ENCODE data around the gene SHC4.
"Not testable (repeated sequence)": the region's sequence is repeated elsewhere in the genome, so short reads cannot be mapped to it uniquely, and the experiment has no call there.

Gene SHC4

DNA sequence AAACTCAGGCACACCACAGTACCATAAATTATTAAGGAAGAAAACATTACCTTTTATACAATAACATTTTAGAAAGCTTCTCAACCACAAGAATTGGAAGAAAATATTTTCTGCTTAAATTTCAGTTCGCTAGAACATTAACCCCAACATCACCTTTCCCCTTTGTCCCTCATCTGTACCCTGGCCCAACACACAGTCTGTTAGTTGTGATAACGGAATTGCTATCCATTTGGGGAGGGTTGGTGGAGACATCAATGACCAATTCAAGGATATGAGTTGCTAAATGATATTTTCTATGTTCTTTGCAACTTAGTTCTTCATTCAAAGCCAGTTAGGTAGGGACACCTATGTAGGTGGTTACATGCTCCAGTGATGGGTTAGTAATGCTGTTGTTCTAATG lies 80.0 kb downstream of the SHC4 start:
- no peak for DNase-seq (ENCODE audit: low spot score)

DNA sequence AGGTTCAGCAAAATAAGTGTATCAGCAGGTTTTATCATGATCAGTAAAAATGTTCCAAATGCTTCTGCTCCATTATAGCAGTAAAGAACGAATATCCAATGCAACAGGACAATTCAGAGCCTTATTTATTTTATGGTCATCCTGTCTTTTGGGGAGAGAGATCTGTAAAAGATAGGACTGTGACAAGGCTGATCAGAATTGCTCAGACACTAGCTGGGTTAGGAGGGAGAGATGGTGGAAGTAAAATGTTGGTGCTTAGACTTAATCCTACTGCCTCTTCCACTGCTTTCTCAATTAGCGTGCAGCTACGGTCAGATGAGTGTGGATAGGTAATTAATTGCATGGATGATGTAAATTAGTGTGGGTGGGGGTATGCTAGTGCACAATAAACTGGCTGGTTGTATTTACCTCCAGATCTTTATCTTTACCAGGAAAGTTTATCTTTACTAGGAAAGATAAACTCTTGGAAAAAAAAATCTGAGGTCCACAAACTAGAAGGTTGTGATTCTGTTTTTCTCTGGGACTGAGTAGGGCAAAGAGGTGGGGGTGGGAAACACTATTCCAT lies 83.6 kb downstream of the SHC4 start:
- no peak for DNase-seq (ENCODE audit: low spot score)

DNA sequence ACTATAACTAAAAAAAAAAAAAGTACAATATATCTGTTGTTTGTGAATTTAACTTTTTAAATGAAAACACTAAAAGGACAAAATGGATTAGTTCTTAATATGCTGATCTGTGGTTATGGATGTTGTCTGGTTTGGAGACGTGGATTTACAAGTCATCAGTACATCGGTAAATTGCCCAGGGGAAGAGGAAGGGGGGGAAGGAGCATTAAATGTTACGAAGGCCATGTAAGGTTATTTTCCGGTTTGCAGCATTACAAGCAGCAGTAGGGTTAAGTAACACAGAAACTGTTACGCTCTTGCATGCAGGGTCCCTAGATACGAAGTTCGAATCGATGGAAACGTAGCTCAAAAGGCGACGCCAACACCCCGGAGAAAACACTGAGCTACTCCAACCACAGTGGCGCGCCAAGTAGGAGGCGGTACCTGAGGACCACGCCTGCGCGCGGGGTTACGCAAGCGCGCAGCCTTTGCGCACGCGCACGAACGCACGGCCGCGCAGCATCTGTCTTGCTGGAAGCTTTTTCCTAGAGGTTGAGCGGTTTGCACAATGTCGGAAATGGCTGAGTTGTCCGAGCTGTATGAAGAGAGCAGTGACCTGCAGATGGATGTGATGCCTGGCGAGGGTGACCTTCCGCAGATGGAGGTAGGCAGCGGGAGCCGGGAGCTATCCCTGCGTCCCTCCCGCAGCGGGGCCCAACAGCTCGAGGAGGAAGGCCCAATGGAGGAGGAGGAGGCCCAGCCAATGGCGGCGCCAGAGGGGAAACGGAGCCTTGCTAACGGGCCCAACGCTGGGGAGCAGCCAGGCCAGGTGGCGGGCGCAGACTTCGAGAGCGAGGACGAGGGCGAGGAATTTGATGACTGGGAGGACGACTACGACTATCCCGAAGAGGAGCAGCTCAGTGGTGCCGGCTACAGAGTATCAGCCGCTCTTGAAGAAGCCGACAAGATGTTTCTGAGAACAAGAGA lies 85.8 kb downstream of the SHC4 start, which contains the start of gene EID1:
Gene EID1 (plus strand): TSS at position 505 of the 966 bp plus-strand sequence. CDS start 43 bp downstream, at position 548.
- DNase-seq (ENCODE audit: low spot score) = peak; percentile 54

DNA sequence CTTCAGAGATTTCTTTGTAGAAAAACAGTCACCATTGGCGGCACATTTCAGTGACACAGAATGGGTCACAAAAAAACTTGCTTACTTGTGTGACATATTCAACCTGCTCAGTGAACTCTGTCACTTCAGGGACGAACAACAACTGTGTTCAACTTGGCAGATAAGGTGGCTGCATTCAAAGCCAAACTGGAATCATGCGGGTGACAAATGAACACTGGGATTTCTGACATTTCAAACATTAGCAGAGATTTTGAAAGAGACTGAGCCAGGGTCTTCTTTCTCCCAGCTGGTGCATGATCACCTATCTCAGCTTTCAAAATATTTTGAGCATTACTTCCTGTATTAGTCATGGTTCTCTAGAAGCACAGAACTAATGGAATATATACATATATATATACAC lies 87.7 kb downstream of the SHC4 start:
- no peak for DNase-seq (ENCODE audit: low spot score)

DNA sequence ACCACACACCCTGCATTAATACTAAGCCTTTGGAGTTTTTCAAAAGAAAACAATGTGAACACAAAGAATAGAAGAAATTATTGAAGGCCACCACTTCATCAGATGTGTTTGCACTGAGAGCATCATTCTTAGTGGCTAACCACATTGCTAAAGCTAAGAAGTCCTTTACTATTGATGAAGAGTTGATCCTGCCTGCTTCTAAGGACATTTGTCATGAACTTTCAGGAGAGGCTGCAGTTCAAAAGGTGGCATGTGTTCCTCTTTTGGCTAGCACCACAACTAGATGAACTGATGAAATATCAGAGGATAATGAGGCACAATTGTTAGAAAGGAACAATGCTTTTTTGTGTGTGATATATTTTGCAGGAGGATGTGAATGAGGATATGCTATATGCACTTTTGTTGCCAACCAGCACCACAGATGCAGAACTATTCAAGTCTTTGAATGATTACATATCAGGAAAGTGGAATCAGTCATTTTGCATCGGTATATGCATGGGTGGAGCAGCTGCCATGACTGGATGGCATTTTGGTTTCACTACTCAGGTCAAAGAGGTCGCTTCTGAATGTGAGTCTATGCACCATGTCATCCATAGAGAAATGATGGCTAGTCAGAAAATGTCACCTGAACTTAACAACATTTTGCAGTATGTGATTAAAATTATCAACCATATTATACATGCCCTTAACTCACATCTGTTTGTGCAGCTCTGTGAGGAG lies 88.3 kb downstream of the SHC4 start:
- no peak for DNase-seq (ENCODE audit: low spot score)

DNA sequence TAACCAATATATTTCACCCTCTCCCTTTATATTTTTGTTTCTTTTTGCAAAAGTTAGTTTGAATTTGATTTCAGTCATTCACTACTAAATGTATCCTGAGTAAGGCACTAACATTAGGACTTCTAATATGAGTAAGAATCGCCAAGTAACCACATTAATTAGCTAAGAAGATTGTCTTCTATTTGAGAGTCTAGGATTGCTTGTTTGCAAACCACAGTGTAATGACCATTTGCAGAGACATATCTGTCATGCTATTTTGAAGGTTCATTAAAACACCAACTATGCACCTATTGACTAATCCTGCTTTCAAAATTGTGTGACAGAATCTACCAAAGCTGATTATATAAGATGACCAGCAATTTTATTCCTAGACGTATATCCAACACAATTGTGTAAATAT lies 91.1 kb downstream of the SHC4 start:
- no peak for DNase-seq (ENCODE audit: low spot score)

DNA sequence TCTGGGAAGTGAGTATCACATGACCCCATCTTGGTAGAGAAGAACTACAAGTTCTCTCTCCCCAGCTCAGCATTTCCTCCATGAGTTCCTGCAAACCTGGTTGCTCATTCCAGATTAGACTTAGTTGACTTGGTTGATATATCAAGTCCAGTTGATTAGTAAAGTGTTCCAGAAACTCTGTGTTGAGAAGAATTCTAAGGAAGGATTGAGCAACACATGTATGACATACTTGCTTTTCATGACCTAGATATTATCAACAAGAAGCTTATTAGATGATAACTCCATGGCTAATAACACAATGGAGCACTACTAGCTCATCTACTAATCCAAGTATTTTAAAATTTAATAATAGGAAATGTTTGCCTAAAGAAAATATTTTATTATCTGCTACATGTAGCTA lies 92.2 kb downstream of the SHC4 start:
- no peak for DNase-seq (ENCODE audit: low spot score)

DNA sequence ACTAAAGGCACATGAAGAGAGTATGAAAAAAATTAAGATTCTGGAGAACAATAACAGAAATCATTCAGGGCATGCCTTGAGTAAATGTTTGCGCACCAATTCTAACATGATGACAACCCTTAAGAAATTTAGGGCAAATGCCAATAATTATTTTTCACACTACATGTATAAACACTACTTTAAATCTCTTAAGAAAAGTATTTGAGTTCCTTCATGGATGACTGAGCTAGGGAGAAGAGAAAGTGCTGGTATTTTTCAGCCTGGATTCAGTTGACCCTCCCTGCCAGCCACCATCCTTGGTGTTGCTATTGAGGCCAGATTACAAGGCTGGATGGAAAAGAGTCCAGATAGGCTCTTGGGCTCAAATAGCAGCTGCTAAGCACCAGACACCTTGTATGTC lies 93.8 kb downstream of the SHC4 start:
- no peak for DNase-seq (ENCODE audit: low spot score)

DNA sequence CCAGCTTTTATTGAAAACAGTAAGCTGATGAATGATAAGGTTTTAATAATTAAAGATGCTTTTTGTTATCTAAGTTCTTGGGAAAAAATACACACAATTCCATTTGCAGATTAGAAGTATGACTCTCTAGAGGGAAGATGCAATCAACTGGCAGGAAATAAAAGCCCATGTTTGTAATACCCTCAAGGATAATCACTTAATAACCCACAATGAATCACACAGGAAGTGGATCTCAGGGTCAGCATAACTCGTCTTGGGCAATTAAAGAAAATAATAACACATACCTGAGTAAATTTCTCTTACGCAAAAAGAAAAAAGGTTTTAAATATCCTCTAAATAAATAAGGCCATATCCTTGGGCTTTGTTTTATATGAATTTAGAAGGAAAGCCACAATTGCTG lies 95.2 kb downstream of the SHC4 start:
- no peak for DNase-seq (ENCODE audit: low spot score)

DNA sequence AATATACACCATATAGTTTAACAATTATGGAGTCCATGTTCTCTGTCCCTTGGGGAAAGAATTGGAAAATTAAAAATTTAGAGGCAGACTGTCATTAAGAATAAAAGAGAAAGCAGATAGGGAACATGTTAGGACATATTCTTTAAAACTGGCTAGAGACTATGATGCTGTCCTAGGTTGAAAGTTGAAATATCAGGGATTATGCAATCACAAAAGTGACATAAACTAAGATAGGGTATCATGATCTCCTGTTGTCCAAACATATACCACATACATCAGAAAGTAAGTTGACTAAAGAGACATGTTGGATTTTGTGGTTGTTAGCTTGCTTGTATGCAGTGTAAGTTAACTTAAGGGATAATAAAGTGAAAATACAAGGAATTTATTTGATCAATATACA lies 95.7 kb downstream of the SHC4 start:
- no peak for DNase-seq (ENCODE audit: low spot score)

DNA sequence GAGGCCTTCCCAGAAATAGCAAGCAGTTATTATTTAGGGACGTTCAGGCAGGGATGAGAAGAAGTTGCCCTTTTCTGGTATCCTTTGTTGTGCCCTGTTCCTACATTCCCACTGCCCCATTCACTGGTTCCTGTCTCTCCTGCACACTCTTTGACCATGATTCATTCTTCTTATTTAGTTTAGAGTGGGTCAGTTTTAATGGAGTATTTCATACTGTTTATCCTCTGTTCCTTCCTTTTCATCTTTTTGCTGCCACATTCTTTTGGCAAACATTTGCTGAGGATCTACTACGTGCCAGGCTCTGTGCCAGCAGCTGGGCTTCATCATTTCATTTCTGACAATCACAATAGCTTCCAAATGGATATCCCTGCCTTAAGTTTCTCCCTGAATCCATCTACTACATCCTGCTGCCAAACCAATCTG lies 97.6 kb downstream of the SHC4 start:
- no peak for DNase-seq (ENCODE audit: low spot score)

DNA sequence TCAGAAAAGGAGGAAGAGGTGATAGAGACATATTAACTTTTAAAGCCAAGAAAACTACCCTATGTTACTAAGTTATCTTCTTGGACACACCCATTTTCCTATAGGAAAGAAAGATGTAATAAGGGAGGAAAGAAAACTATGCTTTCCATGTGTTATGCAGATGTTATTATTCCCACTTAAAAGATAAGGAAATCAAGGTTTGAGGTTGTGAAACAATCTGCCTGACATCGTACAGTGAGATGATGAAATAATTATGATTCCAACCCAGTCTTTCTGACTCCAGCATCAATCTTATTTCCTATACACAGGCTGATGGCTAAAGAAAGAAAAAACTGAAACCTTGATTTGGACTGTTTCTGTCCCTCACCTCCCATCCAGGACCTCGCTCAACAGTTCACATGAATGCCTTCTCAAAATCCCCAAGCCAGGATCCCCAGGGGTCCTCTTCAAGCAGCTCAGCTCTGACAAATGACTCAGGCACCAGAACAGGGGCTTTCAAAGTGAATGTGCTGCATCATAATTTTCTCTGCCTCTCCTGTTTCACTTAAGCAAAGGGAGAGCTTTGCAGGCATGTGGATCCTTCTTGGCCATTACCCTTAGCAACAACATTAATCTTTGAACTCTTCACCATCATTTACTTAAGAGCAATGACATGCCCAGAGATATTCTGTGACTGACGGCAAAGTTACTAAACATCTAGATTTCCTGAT lies 98.2 kb downstream of the SHC4 start:
- DNase-seq (ENCODE audit: low spot score) = no peak

DNA sequence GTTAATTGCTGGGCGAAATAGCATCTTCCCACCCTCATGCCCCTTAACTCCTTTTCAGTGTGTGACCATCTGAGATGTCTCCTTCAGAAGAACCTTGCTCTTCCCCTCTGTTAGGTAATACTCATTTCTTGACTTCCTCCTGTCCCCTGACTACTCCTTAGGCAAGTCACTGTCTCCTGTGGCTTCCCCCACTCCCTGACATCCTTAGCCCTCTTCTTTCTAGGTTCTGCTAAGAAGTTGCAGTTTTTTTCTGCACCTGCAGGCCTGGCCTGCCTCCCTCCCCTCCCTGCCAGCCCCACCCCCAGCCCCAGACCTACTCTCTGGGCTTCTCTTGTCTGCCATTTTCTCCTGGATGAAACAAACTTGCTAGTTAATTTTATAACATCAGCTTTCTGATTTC lies 101.0 kb downstream of the SHC4 start:
- no peak for DNase-seq (ENCODE audit: low spot score)

DNA sequence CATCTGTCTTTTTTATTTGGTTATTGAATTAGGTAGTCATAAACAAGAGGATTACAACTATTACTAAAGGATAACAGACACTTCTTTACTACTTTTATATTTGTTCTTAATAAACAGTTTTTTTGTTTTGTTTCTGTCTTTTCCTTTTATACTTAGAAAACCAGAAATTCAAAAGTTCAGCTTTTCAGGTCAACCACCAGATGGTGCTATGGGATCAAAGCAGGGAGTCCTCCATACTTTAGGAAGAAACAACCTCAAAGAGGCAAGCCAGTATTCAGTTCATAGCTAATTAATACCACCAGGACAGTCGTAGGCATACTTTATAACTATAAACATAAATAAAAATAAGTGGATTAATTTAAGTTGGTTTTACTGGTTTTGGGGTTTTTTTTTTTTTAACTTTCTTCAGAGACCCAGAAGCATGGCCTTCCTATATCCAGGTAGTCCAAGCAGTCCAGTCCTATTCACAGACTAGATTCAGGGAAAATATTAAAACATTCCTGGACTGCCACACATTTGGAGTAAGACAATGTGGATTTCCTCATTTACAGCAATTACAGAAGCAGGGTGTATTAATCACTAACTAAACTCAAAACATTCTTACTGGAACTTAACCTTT lies 101.8 kb downstream of the SHC4 start:
- DNase-seq (ENCODE audit: low spot score) = no peak

DNA sequence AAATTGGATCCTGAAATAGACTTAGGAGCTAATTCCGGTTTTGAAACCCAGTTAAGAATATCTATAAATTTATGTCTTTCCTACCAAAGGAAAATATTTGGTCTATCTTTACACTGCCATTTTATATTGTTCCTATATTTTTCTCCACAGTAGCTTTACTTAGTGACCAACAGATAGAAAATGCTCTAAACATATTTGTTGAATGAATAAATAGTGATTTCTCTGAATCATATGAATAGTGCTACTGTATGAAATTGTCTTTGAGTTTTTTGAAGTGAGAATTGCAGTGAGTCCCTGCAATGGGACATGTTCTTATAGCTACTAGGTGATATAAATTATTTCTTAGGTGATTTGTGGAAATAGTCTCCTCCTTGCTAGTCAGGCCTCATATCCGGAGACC lies 104.3 kb downstream of the SHC4 start:
- no peak for DNase-seq (ENCODE audit: low spot score)

DNA sequence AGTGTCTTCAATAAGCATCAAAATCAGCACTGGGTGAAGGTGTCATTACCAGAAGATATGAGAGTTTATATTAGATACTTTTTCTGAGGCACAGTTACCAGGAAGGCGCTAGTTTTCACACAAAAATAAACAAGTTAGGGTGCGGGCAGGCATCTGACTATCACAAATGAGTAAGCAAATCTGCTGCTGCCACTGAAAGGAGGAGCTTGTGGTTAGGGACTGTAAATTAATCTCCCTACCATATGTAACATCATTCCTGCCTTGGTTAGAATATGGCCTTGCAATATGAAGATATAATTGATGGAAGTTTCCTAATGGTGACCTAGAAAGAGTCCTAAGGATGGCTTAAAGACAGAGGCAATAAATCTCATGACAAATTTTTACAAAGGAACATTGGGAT lies 105.3 kb downstream of the SHC4 start:
- no peak for DNase-seq (ENCODE audit: low spot score)

DNA sequence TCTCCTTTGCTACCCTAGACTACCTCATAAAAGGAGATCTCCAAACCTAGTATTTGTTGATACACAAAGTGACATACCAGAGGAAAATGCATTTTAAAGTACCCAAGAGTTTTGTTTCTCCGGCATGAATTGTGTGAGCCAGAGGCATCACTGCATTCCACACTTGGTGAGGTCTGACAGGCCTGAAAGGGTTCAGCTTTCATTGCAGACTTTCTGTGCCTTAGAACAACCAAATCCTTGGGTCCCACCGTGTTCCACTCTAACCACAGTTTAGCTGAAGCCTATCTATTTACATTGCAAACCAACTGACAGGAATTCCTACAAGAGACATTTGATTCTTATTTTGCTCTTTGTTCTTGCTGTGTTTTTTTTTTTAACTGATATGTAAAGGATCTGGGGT lies 106.8 kb downstream of the SHC4 start:
- DNase-seq (ENCODE audit: low spot score) = no peak

DNA sequence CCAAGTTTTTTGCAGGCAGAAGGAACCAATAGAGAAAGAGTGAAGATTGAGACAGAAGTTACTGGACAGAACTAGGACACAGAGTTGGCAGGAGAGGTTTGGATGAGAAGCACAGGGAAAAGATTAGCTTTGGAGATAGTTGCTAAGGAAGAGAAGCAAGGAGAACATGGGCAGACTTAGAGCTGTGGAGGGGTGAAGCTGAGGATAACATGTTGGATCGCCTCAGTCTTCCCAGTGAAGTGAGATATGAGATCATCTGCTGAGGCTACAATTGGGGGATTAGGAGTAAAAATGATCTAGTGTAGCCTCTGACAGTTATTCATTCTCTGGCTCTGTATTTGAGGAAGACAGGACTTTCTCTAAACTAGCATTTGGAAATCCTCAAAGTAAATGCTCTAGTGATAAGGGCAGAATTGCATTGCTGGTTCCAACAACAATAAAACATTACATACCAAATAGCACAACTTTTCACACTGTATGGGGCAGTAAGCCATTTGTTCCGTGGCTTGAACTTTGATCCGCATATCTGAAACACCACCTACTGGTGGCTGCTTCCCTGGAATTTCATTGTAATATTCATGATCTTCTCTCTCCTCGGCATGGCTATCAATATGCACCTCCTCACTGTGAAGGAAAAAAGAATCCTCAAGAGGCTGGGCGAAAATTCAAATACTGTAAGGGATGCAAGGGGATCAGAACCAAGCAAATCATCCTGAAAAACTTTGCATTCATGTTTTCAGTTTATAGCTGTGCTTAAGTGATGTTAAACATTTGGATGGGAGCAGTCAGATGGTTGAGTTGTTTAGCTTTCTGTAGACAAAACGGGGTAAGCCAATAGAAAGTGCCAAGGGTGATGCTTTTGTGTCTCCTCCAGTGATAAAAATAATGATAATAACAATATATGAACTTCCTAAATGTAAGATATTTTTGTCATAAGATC lies 107.9 kb downstream of the SHC4 start:
- peak; percentile 19 for DNase-seq (ENCODE audit: low spot score)

DNA sequence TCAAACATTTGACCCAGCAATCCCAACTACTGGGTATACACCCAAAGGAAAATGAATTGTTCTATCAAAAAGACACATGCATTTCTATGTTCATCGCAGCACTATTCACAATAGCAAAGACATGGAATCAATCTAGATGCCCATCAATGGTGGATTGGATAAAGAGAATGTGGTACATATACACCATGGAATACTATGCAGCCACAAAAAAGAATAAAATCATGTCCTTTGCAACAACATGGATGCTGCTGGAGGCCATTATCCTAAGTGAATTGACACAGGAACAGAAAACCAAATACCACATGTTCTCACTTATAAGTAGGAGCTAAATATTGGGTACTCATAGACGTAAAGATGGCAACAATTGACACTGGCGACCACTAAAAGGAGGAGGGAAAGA lies 109.3 kb downstream of the SHC4 start:
- DNase-seq (ENCODE audit: low spot score) = not testable (repeated sequence)

DNA sequence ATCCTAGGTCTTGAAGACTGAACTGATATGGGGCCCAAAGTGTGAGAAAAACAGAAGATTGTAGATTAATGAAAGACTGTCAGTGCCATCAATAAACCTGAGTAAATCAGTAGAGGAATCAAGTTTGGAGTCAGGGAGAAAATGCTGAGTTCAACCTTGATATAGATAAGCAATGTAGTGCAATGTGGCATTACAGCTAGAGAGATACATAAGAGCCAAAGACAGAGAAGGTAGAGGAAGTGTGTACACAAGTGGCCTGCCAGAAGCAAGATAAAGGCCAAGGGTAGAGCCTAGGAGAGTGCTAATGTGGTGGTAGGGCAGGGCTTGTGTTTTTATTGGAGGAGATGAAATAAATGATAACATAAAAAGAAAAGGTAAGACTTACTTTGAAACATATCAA lies 111.8 kb downstream of the SHC4 start:
- DNase-seq (ENCODE audit: low spot score) = no peak

DNA sequence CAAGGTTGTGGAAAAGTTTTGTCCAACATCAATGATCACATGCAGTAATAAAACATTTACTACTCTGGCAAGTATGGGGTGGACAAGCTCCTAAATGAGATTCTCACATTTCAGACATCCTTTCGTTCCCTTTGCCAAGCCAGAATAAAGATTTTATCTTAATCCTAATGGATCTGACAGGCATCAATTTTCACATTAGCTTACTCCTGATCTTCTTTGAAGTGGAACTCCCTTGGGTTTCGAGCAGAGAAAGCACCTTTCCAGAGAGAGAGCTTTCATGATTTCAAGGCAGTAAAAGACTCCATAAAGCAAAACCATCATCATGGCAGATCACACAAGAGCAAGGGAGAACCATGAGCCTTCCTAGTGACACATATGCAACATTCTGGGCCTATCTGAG lies 113.1 kb downstream of the SHC4 start:
- DNase-seq (ENCODE audit: low spot score) = no peak
